NCI-H2227 (cell line): Measurements from ENCODE around the gene SIK1.
A peak's percentile ranks its signal among the peaks of the same experiment; 100 is the strongest.

Source experiments
- DNase-seq: peaks from one replicate; lab custom pipeline; 2025; ENCODE audit not compliant: unreplicated experiment; lab: John Stamatoyannopoulos, UW

SIK1 gene

GRCh38 chr21:43369124-43369523 is 57.8 kb downstream of the SIK1 start:
- DNase-seq, result peak; percentile 27

- no peak for DNase-seq
Observed at GRCh38 chr21:43368685-43369084, 58.2 kb downstream of the SIK1 start.

- no peak for DNase-seq
Observed at GRCh38 chr21:43367859-43368258, 59.1 kb downstream of the SIK1 start.

- DNase-seq, result peak; percentile 11
Observed at GRCh38 chr21:43367296-43367695, 59.6 kb downstream of the SIK1 start.

GRCh38 chr21:43366656-43367055 is 60.3 kb downstream of the SIK1 start:
- no peak for DNase-seq

GRCh38 chr21:43365611-43366426 is 61.1 kb downstream of the SIK1 start:
- no peak for DNase-seq

GRCh38 chr21:43364851-43365424 is 62.0 kb downstream of the SIK1 start:
- peak; percentile 44 for DNase-seq
